LoVo (cell line): ENCODE data around the gene CISTR.
"Not testable (repeated sequence)": the region's sequence is repeated elsewhere in the genome, so short reads cannot be mapped to it uniquely, and the experiment has no call there.

Source experiments
- DNase-seq: peaks from one replicate; pipeline ENCODE4 v3.0.0-alpha.2; 2016; ENCODE audit warnings: low spot score

CISTR gene

DNA sequence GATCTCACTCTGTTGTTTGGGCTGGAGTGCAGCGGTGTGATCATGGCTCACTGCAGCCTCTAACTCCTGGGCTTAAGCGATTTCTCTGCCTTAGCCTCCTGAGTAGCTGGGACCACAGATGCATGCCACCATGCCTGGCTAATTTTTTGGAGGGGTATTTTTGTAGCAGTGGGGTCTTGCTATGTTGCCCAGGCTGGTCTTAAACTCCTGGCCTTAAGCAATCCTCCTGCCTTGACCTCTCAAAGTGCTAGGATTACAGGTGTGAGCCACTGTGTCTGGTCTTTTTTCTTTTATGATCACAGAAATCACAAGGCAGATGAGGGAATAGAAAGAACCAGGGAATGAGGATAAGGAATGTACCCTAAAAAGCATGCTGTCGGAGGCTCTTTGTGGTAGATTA is 11.0 kb upstream of the CISTR start:
- DNase-seq, result not testable (repeated sequence)

DNA sequence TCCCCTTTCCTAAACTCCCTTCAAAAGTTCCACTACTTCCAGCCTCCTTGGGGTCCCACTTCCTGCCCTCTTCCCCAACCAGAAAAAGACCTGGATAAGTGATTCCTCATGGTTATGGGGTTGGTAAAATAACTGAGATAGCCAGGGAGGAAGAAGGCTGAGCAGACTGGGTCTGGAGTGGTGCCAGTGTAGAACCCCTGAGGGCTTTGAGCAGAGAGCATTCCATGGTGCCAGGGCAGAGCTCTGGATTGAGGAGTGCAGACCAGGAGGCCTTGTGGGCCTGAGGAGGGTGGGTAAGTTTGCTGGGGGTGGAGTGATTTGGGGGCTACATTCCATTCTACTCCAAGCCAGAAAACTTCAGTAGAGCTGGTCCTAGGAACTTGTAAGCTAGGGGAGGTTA is 9.5 kb upstream of the CISTR start:
- DNase-seq, result no peak

DNA sequence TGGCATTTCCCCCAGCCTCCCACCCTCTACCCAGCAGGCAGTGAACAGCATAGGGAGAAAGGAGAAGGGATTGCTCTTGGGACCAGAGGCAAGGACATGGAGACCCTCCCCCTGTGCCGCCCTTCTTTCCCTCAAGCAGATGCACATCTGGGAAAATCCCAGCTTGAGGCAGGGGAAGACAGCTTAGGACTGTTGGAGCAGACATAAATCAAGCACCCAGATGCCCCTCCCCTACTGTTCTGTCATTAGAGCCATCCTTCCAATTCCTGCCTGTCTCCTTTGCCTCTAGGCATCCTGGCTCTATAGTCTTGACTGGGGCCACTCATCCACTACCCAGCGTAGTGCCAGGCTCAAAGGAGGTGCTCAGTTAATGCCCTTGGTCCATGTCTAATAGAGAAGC is 7.5 kb upstream of the CISTR start:
- no peak for DNase-seq

DNA sequence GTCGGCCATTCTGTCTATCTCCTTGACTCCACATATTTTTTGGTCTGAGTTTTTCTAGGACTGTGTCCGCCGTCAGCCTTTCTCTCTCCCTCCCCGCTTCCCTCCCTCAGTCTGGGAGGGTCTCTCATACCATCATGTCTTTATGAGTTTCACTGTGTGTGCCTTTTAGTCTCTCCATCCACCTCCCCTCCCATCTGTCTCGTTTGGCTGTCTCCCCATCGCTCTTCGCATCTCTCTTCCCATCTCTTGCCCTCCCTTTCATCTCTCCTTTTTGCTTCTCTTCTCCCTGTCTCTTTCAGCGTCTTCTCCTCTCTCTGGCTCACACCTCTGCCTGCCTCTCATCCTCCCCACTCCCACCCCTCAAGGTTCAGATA is 6.9 kb upstream of the CISTR start:
- DNase-seq, result no peak

DNA sequence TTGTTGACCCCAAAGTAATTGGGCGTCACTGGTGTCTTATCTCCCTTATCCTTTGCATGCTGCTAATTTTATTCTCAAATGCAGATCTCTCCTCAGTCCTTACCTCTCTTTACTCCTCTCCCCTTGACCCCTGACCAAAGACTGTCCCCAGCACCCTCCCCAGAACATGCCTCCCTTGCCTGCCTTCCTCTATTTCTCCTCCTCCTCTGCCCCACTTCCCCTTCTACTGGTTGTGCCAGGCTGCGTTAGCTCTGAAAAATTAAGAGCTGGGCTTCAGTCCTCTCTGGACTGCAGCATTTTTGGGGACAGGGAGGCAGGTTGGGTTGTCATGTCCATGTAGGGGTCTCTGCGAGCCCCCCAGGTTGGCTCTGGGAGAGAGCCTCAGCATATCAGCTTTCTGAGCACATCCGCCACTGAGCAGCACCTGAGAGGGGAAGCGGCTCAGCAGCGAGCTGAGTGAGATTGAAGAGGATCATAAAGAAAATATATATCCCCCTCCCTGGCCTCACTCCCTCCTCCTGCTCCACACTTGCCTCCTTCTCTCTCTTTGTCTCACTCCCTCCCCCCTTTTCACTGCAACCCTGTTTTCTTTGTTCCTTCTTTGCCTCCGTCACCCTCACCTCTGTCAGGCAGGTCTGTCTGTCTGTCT is 6.4 kb upstream of the CISTR start:
- no peak for DNase-seq

DNA sequence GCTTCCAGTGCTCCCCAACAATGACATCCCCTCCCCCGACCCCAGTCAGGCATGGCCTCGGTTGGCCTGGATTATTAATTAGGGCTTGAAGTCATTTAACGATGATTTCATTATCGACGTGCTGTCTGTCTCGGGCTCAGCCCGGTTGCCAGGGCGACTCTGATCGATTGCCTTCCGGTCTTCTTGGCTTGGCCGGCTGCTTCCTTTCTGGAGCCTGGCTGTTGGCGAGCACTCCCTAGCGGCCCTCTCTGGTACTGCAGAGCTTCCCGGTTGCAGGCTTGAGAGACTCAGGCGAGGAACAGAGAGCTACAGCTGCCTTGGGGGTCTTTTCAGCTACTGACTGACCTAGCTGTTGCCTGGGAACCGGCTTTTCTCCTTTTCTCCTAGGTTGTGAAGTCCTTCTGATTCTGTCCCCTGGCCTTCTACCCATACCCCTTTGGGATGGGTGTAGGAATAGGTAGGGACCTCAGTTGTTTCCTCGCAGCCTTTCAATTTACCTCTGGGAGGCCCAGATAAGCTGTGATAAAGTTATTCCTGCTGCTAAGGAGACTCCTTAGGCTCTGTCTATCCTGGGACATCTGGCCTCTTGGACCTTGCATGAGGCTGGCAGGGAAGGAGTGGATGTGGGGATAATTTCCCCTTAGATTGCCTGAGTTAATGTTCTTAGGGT is 5.5 kb upstream of the CISTR start:
- DNase-seq, result peak; percentile 71

DNA sequence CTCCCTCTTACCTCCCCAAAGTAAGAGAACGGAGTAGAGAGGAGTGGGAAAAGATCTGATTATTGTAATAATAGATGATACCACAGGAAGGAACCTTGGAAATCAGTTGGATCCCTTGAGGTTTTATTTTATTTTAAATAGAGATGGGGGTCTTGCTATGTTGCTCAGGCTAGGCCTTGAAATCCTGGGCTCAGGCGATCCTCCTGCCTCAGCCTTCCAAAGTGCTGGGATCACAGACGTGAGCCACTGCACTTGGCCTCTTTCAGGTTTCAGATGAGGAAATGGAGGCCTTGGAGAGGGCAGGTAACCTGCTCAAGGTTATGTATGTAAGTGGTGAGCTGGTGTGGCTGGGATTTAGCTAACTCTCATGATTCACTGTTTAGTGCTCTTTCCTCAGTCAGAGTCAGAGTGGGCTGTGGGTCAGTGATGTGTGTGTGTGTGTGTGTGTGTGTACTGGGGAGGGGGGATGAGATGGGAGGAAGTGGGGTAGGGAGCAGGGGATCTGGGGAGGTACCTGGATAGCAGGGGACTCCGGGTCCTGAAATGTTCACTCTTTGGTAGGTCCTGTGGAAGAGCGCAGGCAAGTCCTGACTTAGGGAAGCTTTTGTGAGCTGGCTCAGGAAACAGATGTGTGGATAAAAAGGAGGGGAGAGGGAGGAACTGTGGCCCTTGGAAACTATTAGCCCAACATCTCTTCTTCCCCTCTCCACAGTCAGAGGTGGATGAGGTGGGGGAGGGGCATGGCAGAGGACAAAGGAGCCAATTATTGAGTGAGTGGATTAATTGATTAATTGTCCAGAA is 4.7 kb upstream of the CISTR start:
- no peak for DNase-seq

DNA sequence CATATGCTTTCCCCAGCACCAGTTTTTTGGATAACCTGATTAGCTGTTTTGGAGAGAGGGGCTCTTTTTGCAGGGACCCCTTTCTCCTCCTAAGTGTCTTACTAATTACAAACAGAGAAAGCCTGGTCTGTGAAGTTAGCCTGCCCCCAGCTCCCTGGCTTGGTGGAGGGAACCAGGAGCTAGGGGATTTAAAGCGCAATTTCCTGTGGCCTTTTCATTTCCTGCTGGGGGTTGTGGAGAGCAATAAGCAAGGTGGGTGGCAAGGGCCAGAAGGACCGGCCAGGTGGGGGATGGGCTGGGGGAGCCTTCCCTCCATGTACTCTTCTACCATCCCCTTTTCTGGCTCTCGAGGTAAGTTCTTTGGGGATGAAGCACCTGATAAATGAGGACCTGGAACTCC is 4.1 kb upstream of the CISTR start:
- DNase-seq, result no peak

DNA sequence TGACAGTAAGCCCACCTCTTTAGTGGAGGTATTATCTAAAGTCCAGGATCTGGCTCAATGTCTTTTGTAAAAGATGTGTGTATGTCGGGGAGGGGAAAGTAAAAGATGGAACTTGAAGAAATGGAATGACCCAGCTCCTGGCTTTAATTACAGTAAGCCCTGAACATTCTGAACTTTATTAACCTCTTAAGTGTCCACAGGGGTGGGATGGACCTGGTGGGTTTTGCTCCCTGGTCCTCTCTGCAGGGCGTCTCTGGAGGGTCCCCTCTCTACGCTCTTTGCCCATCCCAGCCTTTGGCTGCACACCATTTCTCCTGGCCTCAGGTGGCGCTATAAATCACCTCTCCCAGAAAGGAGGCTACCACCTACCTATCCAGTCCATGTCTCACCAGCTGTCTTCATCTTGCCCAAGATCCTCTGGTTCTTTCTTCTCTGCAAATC is 3.7 kb upstream of the CISTR start:
- DNase-seq, result no peak

DNA sequence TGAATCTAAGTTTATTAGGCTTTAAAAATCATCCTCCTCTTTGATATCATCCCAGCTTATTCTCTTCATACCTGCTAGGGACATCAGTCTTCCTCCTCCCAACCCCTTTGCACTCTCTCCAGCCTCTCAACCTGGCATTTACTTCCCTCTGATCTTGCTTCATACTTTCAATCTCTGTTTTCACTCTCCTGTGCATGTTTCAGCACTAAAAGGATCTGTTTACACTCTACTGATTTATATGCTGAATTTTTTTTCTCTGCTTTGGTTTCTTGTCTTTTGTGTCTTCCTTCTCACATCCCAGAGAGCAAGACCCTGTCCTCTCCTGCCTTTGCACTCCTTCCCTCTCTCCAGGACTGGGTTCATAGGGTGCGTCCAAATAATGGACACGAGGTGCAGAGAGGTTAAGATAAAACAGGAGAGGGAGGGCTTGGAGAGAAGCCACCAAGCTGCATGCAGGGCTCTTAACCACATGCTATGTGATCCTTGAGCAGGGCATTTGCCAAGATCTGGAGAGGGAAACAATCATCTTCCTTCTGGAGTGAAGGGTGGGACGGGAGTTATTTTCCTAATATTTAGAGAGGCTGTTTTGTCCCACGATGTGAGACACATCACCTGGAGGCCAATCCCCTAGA is 3.0 kb upstream of the CISTR start:
- DNase-seq, result no peak

DNA sequence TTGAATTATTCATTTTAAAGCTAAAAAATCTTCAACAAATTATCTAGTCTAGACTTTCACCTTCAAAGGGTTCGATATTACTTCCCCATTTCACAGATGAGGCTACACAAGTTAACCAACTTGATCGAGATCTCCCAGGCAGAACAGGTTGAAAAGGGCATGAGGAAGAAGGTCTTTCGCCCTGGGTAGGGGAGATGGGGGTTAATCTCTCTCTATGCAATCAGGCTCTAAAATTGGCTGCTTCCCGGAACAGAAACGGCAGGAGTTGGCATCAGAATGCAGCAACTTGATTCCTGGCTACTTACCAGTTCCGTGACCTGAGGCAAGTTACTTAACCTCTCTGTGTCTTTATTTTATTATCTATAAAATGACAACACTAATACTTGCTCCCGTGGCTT is 2.4 kb upstream of the CISTR start:
- DNase-seq, result no peak

DNA sequence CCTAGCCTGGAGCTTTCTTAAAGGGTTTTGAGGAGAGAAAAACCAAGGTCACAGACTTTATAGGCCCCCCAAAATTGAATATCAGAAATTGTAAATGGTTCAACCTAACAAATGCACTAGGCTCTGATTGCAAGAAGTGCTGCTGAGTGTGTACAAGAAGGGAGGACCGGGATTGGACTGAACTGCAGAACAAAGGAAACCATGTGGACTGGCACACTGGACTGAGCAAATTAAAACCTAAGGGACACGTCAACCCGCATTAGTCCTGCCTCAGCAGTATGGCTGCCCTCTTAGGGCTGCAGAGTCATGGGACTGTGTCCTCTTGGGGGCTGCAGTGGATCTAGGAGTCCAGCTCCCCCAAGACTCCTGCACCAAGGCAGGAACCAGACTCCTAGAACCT is 842 bp upstream of the CISTR start:
- no peak for DNase-seq

DNA sequence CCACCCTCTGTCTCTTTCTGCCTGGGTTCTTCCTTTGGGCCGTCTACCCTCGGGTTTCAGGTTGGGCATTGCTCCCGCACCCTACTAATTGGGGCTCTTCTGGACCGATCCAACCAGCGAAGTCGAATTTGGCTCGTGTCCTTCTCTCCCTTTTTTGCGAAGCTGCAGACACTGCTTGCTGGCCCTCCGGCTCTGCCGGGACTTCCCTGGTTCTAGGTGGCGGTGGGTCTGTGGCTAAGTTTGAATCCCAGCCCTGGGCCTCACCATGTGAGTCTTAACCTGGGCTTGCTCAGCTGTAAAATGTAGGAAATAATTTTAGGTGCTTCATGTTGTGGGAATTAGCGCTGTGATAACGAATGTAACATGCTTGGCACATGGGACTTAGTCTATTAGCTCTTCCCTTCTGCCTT is 418 bp upstream of the CISTR start:
- no peak for DNase-seq

DNA sequence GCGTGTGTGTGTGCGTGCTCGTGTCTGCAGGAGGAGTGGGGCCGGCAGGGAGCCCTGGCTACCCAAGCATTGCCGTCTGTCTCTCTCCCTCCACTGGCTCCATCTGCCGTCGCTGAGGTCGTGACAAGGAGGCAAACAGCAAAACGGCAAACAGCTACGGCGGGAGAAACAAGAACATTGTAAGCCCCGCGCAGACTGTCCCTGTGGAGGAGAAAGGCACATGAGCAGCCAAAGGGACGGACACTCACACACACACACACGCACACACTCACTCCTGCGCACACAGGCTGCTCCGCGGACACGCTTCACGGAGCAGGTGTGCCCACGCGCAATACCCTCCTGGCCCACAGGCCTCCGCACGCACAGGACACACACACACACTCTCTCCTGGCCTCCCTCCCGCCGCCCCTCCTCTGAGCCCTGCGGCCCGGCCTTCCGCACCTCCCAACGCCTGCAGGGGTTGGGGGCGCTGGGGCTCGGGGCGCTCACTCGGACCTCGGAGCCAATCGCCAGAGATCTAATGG is 905 bp downstream of the CISTR start:
- no peak for DNase-seq

DNA sequence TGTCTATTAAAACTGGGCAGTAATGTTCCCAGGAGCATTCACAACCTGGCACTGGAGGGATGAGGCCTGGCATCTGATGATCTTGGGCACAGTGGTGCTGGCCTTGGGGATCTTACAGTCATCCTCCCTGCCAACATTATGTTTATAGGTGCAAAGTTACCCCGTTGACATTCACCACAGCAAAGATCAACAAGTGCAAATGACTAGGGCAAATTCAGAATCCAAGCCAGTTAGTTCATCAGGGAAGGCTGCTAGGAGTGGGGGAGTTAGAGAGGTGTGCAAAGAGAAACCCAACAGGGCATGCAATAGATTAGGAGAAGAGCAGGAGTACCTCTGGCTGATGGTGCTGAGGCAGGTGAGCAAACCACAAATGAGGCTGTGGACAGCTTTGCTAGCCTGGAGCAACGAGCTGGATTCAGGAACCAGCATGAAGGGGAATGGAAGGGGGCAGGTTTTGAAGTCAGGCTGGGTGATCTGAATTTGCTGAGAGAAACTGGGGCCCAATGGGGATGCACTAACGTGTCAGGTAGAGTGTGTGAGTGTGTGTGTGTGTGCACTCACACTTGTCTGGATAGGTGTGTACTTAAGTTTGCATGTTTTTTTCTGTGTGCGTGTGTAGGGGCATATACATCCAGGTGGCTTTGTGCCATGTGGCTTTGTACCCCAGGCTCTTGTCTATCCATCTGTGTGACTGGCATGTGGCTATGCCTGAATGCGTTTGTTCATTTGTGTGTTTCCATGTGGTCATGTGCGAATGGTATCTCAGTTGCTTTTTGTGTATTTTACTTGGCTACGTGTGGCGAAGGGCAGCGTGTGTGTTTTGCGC is 1.6 kb downstream of the CISTR start:
- DNase-seq, result no peak

DNA sequence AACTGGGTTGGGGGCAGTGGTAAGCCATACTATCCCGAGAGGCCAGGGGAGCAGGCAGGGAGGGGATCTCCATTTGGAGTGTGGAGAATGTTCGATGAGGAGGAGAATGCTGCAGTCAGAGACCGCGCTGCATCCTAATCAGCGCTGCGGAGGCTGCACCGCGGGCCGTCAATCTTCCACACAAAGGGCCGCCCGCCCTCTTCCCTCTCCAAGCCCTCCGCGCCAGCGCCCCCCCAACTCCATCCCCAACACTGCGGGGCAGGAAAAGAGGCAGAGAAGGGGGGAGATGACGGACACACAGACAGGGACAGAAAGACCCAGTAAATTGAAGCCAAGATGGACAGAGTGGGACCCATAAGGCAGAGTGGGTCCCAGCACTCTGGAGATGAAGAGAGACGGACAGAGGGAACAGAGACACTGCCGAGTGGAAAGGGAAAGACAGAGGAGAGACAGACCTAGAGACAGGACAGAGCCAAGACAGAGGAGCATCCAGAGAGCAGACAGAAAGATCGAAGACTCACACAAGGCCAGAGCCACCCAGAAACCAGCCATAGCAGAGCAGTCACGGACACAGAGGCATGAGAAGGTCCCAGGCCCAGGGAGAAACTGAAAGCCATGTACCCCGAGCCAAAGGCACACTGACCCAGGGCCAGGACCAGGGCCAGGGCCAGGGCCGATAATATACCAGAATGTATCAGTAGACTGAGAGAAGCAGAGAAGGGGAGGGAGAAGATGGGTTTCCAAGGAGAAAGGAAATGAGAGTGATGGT is 3.5 kb downstream of the CISTR start:
- DNase-seq, result no peak

DNA sequence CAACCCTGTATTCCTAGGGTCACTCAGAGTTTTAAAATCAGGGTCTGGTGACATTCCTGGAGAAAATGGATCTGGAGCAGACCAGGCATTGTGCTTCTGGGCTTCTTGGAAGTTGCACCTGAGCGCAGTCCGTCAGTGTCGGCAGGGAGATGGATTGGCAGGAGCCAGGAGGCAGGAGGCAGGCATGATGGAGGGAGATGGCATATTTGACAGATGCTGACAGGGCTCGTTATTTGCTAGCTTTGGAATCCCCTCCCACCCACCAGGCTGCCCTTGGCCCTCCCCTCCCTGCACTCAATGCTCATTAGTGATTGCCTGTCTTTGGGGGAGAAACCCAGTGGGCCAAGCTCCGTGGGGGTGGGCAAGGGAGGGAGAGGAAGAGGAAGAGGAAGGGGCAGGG is 4.7 kb downstream of the CISTR start:
- no peak for DNase-seq

DNA sequence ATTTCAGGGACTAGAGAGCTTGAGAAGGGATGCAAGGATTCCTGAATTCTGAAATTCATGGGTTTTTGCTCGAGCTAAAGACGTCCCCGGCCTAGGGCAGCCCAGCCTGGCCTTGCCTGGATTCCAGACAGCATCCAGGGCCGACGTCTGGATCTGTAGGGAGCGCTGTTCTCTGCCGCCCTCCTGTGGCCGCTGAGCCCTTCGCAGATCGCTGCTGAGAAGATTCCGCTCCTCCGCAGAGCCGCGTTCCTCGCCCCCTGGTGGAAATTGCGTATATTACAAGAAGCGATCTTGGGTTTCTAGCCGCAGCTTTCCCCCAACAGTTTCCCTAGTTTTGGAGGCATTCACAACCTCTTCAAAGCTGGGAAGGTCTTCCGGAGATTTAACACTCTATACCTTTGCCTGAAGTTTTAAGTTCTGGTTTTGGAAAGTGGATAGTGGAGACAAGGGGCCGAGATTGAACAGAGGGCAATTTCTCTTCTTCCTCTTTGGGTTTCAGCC is 5.1 kb downstream of the CISTR start:
- DNase-seq, result peak; percentile 97

DNA sequence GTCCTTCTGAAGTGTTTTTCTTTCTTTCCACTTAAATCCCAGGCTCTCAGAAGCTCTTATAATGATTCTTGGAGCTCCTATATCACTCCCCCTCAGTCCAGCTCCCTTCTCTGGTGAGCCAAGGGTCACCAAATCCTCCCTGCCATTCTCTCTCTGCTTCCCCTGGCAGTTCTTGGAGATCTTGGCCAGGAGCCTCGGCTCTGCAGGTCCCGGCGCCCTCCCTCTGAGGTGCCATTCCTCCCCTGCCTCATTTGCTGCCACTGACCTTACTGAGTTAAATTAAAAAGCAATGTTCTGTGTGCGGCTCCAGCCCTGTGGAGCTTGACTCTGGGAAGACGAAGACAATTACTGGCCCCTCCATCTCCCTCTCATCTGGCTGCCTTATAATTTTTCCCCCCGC is 7.0 kb downstream of the CISTR start:
- DNase-seq, result no peak

DNA sequence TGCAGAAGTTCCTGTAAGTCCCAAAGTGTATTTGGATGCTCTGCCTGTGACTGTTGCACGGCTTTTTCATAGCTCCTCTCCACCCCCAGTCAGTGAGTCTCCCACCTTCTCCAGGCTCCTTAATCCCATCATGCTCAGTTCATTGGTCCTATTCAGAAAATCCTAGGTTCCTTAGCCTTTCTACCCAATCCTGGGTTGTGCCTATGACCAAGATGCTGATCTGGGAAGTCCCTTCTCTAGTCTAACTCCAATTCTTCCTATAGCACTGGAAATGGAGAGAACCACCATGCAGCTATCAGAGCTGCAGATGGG is 7.7 kb downstream of the CISTR start:
- DNase-seq, result no peak
